GM12864 (cell line): ENCODE measurements around the gene PKHD1.
A peak's percentile ranks its signal among the peaks of the same experiment; 100 is the strongest.

ENCODE experiments used
- DNase-seq: peaks from one replicate; pipeline ENCODE4 v3.0.0-alpha.2; 2011; ENCODE audit warnings: low read depth
- H3K4me3 ChIP-seq: 2 replicates; pipeline ENCODE4 v1.5.1; 2011; ENCODE audit warnings: mild to moderate bottlenecking, low read depth, low read length, control low read depth
- TF ChIP-seq, protein P1 (sequence below): IDR thresholded peaks from 2 replicates; pipeline ENCODE4 v1.5.1; 2011; ENCODE audit warnings: low read depth, mild to moderate bottlenecking, moderate library complexity, low read length, control low read depth, inconsistent platforms; ENCODE audit errors: missing control alignments

The PKHD1 gene

DNA sequence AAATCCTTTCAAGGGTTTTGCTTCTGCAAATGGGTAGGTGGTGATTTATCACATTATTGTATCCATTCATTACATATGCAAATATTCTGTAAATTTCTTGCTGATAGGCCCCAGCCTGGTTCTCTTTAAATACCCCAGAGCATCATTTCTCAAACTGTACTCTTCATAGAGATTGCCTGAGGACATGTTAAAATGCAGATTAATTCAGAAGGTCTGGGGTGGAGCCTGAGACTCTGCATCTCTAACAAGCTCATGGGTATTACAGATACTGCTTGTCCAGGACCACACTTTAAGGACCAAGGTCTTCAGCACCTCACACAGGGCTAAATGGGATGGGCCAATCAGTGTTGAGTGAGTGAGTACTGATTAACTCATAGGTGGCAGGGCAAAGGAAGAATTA, 46.3 kb downstream of the PKHD1 start:
- DNase-seq = no peak
- H3K4me3 ChIP-seq = no peak overlapping the region
- TF ChIP-seq, protein P1, sequence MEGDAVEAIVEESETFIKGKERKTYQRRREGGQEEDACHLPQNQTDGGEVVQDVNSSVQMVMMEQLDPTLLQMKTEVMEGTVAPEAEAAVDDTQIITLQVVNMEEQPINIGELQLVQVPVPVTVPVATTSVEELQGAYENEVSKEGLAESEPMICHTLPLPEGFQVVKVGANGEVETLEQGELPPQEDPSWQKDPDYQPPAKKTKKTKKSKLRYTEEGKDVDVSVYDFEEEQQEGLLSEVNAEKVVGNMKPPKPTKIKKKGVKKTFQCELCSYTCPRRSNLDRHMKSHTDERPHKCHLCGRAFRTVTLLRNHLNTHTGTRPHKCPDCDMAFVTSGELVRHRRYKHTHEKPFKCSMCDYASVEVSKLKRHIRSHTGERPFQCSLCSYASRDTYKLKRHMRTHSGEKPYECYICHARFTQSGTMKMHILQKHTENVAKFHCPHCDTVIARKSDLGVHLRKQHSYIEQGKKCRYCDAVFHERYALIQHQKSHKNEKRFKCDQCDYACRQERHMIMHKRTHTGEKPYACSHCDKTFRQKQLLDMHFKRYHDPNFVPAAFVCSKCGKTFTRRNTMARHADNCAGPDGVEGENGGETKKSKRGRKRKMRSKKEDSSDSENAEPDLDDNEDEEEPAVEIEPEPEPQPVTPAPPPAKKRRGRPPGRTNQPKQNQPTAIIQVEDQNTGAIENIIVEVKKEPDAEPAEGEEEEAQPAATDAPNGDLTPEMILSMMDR = no peak

GRCh38 chr6:52027699-52028098, 59.7 kb downstream of the PKHD1 start:
- DNase-seq = no peak
- no peak overlapping the region for H3K4me3 ChIP-seq
- TF ChIP-seq, protein P1 = no peak

GRCh38 chr6:52024451-52025068, 62.9 kb downstream of the PKHD1 start:
- TF ChIP-seq, protein P1 = no peak
- no peak overlapping the region for H3K4me3 ChIP-seq
- DNase-seq = no peak

DNA sequence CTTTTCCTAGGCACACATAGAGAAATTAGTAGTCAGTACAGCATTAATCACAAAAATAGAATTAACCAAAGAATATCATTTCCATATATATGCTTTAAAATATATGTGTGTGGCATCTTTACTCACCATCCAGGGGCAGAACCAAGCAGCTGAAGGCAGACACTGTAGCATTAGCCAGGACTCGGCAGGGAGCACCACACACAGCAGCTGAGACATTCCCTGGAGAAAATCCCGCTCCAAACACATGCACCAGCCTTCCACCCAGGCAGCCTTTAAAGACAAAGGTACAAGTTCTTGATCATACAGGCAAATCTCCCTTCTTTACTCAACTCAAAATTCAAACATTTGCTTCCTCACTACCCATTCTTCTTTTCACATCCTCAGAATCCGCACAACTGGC, 64.7 kb downstream of the PKHD1 start:
- no peak overlapping the region for H3K4me3 ChIP-seq
- no peak for DNase-seq
- TF ChIP-seq, protein P1 = no peak

- TF ChIP-seq, protein P1 = peak; percentile 41
- no peak for DNase-seq
- no peak overlapping the region for H3K4me3 ChIP-seq
Observed at GRCh38 chr6:52020945-52021570, 66.4 kb downstream of the PKHD1 start.

GRCh38 chr6:52019881-52020280, 67.5 kb downstream of the PKHD1 start:
- TF ChIP-seq, protein P1 = no peak
- DNase-seq = no peak
- H3K4me3 ChIP-seq = no peak overlapping the region

DNA sequence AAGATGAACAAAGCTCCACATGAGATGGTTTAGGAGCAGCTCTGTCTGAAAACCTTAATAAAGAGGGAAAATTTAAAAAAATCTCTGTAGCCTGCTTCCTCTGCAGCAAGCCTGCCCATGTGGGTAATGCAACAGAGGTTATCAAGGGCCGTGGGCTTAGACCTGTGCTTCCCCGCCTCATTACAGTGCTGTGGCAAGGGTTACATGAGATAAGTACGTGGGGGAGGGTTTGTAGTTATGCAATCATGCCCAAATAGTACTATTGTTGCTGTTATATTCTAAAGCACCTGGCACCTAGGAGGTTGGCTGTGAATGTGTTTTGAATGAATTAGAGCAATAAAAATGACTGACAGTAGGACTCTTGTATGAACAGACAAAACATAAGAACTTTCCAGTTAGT, 68.3 kb downstream of the PKHD1 start:
- TF ChIP-seq, protein P1 = no peak
- DNase-seq = no peak
- no peak overlapping the region for H3K4me3 ChIP-seq
